NCI-H1092 (cell line): ENCODE data around the gene RHCG.

Experiments used
- DNase-seq: peaks from one replicate; lab custom pipeline; 2025; lab: John Stamatoyannopoulos, UW

RHCG gene

DNA sequence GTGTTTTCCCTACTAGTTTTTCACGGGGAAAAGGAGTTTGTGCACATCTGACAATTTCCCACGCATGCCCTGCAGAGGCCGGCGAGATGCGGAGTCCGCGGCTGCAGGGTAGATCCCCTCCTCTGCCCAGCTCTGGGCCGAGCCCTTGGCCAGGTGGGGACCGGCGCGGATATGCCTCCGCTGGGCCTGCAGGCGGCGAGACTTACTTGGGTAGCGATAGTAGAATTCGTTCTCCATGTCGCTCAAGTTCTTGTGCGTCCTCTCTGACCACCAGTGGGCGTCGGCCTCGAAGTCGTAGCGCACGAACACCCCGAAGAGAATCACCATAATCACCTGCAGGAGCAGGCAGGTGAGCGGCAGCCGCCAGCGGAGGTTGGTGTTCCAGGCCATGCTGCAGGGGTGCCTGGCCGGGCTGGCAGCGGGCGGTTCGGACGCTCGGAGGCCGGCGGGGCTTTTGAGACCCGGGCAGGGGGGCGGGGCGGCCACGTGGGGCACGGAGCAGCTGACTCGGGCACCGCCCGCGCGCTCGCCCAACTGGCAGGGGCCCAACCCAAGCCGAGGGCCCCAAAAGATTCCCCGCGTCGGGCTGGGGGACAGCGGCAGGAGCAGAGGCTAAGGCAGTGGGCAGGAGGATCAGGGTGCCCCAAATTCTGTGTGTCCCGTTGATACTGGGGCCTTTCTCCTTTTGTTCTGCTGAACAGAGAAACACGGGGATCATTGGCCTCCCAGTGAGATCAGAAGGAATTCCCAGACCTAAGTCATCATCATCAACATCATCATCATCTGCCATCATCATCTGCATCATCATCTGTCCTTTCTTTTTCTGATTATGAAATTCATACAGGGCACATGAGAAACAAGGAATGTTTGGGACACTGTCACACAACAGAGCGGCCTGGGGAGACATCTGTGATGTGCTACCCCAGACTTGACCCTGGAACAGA lies at the start of gene RHCG:
TSS of gene RHCG (minus strand) at position 429 of the 944 bp plus-strand sequence. CDS start at position 390, 39 bp downstream.
- DNase-seq: no peak

GRCh38 chr15:89543389-89543788 lies 47.0 kb upstream of the RHCG start:
- DNase-seq: no peak

DNA sequence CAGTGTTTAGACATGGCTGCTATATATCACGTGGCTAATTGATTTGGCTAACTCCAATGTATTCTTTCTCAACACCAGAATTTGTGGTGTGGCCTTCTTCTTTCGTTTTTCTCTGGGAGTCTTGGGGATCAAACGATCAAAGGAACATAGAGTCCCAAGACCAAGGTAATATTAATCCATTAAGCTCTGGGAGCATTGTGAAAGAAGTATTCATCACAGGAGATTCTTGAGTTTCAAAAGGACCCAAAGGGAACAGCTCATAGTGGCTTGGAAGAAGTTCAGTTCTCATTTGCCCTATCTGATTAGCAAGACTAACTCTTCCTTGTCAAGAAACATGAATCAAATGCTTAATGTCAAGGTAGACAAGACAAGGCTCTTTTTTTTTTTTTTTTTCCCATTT lies 46.0 kb upstream of the RHCG start:
- DNase-seq: no peak

DNA sequence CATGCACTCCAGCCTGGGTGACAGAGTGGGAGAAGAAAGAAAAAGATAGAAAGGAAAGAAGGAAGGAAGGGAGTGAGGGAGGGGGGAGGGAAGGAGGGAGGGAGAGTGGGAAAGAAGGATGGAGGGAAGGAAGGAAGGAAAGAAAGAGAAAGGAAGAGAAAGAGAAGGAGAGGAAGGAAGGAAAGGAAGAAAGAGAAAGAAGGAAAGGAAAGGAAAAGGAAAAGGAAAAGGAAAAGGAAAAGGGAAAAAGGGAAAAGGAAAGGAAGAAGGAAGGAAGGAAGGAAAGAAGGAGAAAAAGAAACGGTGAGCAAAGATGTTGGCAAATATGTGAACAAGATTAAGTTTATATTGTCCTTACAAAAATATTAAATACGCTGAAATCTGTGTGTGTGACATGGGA lies 42.6 kb upstream of the RHCG start:
- DNase-seq: no peak

DNA sequence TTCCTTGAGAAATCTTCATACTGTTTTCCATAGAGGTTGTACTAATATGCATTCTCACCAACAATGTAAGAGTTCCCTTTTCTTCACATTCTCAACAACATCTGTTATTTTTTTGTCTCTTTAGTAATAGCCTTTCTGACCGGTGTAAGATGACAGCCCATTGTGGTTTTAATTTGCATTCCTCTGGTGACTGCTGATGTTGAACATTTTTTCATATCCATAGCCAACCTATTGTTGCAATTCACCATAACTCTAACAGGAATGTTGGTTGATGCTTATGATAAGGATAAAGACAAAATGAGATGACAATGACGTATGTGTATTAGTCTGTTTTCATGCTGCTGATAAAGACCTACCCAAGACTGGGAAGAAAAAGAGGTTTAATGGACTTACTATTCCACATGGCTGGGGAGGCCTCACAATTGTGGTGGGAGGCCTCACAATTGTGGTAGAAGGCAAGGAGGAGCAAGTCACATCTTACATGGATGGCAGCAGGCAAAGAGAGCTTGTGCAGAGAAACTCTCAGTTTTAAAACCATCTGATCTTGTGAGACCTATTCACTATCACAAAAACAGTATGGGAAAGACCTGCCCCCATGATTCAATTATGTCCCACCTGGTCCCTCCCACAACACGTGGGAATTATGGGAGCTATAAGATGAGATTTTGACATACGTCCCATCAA lies 37.6 kb upstream of the RHCG start:
- DNase-seq: no peak

DNA sequence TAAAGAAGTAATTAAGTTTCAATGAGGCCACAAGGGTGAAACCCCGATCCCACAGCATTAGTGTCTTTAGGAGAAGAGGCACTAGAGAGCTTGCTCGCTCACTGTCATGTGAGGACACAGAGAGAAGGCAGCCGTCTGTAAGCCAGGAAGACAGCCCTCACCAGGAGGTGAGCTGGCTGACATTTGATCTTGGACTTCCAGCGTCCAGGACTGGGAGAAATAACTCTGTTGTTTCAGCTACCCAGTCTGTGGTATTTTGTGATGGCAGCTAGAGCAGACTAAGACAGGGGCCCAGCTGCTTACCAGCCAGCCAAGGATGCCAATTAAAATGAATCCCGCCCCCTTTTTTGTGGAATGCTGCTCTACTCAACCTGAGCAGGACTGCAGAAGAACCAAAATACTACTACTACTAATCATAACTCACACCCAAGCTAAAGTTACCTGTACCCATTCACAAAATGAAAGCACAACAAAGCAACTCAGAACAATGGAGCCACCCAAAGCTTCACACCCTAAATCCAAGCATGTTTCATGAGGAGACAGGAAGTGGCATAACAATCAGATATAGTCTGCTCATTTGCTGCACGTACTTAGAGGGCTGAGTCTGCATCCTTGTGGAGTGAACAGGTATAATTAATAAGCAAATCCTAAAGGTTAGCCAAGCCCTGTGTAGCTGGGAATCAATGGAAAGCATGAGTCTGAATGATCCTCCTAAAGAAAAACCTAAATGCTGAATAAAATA lies 35.6 kb upstream of the RHCG start:
- no peak for DNase-seq

DNA sequence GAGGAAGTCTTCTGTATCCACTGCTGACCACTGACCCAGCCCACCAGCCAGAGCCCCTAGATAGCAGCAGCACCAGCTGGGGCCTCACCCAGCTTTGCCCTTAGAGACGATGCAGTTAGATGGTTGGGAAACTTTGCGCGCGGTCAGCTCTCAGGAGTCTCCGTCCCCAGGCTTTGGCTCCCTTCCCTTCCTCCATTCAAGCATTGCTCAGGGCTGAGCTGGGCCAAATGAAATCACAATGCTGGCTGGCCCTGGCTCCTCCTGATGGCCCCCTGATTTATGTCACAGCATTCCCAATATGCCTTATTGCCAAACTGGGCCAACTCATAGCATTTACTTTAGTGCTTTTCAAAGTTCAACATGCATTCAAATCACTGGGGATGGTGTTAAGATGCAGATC lies 34.6 kb upstream of the RHCG start:
- no peak for DNase-seq

GRCh38 chr15:89528757-89529352 lies 32.5 kb upstream of the RHCG start:
- DNase-seq: no peak

DNA sequence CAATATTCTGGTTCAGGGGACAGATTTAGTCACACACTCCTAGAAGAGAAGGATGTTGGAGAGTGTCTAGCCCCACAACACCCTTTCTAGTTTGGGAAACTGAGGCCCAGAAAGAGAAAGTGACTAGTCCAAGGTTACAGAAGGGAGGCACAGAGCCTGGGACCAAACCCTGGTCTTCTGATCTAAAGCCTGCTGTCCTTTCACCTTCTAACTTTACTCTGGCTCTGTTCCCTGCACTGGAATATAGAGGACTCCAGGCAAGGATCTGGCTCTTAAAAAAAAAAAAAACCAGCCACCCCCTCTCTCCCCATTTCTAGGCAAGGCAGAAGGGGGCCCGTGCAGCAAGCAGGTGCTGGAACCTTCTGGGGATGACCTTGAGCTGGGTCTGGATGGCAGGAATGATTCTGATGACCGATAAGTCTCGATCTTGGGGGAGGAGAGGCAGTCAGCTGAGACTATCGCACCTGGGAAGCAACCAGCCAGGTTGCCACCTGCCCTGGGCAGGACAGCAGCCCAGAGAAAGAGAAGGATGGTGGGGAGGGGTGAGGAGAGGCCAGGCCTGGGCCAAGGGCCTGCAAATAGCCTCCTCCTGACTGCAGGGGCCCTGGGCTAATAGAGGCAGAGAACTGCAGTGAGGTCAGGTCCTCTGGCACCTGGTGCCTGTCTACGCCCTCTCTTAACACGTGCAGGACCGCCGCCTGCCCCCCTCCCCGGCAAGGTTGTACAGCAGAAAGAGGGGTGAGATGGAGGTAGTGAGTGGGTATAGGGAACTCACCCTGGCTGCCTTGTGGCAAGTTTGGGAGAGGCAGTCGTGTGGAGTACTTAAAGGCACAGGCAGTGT lies 30.4 kb upstream of the RHCG start:
- no peak for DNase-seq

DNA sequence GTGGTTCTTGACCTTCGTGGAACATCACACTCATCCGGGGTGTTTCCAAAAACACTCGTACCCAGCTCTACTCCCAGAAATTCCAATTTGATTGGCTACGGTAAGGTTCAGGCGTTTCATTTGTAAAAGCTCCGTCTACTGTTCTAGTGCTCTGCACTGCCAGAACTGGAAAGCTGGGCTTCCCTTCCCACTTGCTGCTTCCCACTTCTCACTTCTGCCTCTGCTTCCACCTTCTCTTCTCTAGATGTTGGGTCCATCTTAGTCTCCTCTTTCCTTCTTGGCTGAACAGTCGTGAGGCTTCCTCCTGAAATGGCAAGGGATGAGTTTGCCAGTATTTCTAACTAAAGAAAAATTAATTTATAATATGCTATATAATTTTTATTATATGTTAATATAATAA lies 29.8 kb upstream of the RHCG start:
- no peak for DNase-seq

GRCh38 chr15:89524184-89524583 lies 27.8 kb upstream of the RHCG start:
- no peak for DNase-seq

DNA sequence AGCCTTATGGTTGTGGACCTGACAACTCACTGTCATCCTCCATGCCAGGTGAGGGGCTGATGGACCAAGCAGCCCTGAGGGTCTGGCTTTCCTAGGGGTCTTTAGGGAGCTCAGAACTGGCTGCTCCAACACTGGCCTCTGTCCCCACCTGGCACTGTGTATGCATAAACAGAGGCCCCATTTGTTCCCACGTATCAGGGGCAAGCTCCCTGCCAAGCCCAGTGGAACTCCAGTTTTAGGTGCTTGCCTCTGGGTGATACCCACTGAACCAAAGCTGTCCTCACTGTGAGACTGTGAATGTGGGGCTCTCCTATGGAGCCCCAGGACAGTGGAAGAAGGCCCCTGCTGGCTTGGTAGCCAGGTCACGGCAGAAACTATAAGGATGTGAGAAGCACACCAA lies 26.7 kb upstream of the RHCG start:
- DNase-seq: no peak

DNA sequence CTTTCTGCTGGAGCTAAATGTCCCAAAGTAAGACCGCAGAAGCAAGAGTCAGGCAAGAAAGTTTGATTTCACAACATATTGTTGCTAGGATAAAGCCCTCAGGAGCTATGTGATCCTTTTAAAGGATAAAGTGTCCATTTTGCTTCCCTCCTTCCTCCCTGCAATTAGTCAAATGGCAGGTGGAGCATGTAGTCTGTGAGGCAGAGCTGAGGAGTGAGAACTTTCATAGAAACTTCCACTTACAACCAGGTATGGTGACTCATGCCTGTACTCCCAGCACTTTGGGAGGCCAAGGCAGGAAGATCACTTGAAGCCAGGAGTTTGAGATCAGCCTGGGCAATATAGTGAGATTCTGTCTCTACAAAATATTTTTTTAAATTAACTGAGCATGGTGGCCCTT lies 25.2 kb upstream of the RHCG start:
- DNase-seq: no peak

DNA sequence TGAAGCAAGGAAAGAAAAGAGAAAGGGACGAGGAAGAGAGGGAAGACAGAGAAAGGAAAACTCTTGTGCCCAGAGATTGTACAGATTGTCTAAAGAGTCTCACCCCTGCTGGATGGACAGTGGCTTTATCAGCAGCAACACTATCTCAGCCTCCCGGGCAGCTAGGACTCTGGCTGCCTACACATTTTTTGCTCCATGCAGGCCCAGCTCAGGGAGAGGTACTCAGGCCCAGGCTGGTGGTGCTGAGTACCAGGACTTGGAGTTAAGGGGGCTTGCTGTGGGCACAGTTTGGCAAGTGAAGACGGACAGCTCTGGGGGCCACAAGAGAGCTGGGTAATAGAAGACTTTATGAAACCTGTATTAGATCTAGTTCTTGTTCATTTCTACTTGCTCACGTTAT lies 19.1 kb upstream of the RHCG start:
- no peak for DNase-seq

DNA sequence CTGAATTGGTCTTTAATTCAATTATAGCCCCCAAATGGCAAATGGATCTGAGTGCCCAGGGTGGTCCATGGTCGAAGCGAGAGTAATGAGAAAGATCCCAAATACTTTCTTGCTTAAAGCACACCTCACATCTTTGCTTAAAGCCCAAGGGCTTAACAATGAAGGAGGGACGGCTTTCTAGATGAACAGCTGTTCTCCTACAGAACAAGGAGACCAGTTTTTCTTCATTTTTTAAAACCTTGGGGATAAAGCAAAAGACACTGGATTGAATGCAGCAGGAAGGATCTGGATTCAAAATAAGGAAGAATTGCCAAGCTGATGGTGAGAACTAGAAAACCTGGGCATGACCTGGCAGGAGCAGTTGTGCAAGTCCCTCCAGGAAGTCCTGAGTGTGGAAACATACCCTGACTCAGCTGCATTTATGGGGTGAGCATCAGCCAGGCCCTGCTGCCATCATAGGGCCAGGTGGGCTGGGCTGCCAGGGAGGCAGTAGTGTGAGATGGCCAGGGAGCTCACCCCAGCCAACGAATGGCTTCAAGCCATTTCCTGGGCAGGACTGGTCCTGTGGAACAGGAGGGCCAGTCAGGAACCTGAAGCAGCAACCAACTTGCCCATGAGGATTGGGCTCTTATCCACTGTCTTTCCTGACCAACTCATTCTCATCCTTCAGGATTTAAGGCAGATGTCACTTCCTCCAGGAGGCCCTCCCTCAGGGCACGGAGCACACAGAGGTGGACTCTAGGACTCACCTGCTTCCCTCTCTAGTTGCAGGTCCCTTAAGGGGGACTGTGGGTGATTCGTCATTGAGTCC lies 18.4 kb upstream of the RHCG start:
- no peak for DNase-seq

DNA sequence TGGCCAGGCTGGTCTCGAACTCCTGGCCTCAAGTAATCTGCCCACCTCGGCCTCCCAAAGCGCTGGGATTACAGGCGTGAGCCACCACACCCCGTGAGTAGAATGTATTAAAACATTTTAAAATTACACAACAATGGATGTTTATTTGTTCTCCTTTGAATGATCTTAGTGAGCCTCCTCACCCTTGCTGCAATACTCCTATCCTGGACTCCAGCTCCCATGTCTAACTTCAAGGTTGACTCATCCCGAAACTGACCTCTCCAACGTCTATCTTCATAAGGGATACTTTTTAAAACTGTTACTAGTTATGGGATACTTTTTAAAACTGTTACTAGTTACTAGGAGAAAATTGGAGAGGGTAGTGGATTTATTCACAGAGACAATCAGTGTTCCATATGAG lies 17.8 kb upstream of the RHCG start:
- DNase-seq: no peak

GRCh38 chr15:89513284-89513683 lies 16.9 kb upstream of the RHCG start:
- no peak for DNase-seq

DNA sequence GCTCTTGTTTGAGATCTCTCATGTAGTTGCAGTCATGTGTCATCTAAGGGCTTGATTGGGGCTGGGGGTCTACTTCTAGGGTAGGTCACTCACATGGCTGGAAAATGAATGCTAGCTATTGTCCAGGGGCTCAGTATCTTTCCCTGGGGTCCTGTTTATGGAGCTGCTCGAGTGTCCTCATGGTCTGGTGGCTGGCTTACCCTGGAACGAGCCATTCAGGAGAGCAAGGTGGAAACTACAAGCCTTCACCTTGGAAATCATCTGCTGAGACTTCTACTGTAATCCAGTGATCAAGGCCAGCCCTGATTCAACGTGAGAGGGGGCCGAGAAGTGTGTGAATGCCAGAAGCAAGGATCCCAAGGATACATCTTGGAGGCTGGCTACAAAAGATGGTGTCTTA lies 16.2 kb upstream of the RHCG start:
- no peak for DNase-seq

- DNase-seq: no peak
Observed at GRCh38 chr15:89506026-89506686, 9.8 kb upstream of the RHCG start.

GRCh38 chr15:89504166-89504565 lies 7.8 kb upstream of the RHCG start:
- DNase-seq: no peak
